HG03460 (cell line): Measurements from ENCODE around the gene TRAK2.
"Not testable (repeated sequence)": the region's sequence is repeated elsewhere in the genome, so short reads cannot be mapped to it uniquely, and the experiment has no call there.

ENCODE experiments used
- ATAC-seq: cut with Tn5 transposase; IDR thresholded peaks from one replicate; pipeline ENCODE4 v1.9.1; 2021; ENCODE audit not compliant: unreplicated experiment

The TRAK2 gene, protein sequence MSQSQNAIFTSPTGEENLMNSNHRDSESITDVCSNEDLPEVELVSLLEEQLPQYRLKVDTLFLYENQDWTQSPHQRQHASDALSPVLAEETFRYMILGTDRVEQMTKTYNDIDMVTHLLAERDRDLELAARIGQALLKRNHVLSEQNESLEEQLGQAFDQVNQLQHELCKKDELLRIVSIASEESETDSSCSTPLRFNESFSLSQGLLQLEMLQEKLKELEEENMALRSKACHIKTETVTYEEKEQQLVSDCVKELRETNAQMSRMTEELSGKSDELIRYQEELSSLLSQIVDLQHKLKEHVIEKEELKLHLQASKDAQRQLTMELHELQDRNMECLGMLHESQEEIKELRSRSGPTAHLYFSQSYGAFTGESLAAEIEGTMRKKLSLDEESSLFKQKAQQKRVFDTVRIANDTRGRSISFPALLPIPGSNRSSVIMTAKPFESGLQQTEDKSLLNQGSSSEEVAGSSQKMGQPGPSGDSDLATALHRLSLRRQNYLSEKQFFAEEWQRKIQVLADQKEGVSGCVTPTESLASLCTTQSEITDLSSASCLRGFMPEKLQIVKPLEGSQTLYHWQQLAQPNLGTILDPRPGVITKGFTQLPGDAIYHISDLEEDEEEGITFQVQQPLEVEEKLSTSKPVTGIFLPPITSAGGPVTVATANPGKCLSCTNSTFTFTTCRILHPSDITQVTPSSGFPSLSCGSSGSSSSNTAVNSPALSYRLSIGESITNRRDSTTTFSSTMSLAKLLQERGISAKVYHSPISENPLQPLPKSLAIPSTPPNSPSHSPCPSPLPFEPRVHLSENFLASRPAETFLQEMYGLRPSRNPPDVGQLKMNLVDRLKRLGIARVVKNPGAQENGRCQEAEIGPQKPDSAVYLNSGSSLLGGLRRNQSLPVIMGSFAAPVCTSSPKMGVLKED

GRCh38 chr2:201451292-201452057 lies at the start of gene TRAK2, which contains the start of gene STRADB:
TRAK2 (minus strand) TSS chr2:201451458; CDS start chr2:201420507, 30,951 bp downstream.
STRADB (plus strand) TSS chr2:201451740; CDS start chr2:201454841, 3,101 bp downstream.
- ATAC-seq = peak; percentile 96

DNA sequence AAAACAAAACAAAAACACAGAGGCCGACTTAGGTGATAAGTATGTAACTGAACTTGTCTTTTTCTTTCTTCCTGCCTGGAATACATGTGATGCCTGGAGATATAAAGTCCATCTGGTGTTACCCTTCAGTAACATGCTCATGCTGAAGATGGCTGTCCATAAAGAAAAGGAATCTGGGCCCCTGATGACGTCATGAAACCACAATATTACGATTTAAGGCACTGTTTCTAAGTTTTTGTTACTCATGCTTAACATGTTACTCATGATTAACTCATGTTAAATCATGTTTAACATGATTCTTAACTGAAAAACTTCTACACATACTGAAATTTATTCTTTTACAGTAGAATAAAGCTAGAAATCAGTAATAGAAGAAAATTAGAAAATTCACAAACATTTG lies 49.3 kb upstream of the TRAK2 start:
- no peak for ATAC-seq

GRCh38 chr2:201496785-201497184 lies 45.5 kb upstream of the TRAK2 start:
- ATAC-seq = no peak

DNA sequence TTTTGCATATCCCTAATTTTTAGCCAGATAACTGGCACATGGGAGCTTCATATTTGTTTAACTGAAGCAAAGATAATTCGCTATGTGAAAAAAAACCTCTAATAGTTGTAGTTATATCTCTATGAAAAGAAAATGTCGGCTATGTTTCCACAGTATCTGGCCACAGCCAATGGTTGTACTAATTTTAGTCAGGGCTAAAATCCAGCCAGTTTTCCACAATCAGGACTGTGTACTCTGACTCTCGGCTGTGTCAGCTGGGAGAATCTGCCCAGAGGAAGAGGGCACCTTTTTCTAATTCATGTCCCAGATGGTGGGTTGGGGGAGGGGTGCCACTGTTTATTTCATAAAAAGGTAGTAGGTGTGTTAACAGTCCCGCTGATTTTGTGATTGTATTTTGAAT lies 39.0 kb upstream of the TRAK2 start:
- no peak for ATAC-seq

DNA sequence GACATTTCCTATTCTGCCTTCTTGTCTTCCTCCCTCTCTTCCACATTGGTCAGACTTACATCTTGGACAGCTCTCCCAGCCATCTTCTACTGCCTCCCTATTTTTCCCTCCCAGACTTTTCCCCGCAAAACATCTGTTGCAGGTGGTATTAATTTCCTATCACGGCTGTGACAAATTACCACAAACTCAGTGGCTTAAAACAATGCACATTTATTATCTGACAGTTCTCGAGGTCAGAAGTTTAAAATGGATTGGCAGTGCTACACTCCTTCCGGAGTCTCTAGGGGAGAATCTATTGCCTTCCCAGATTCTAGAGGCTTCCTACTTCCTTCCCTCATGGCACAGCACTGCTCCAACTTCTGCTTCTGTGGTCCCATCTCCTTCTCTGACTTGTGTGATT lies 33.5 kb upstream of the TRAK2 start:
- no peak for ATAC-seq

DNA sequence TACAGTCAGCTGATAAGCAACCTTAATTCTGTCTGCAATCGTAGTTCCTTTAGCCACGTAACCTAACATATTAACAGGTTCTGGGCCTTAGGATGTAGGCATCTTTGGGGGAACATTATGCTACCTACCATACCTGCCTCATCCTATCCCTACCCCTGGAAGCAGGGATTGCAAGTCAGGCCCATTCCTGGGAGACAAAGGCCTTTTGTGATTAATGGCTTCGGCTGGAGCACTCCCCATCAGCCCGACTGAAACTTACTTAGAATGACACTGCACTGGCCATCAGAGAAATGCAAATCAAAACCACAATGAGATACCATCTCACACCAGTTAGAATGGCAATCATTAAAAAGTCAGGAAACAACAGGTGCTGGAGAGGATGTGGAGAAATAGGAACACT lies 32.5 kb upstream of the TRAK2 start:
- not testable (repeated sequence) for ATAC-seq

GRCh38 chr2:201483342-201483741 lies 32.1 kb upstream of the TRAK2 start:
- ATAC-seq = no peak

DNA sequence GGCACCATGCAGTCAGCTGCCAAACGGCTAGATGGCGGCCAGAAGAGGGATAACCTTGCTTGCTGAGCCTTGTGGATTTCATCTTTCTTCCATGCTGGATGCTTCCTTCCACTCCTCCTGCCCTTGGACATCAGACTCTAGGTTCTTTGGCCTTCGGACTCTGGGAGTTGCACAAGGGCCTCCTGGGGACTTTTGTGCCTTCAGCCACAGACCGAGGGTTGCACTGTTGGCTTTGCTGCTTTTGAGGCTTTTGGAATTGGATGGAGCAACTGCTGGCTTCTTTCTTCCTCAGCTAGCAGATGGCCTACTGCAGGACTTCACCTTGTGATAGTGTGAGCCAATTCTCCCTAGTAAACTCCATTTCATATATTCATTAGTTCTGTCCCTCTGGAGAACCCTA lies 31.3 kb upstream of the TRAK2 start:
- no peak for ATAC-seq

GRCh38 chr2:201472411-201472810 lies 21.2 kb upstream of the TRAK2 start:
- ATAC-seq = no peak

DNA sequence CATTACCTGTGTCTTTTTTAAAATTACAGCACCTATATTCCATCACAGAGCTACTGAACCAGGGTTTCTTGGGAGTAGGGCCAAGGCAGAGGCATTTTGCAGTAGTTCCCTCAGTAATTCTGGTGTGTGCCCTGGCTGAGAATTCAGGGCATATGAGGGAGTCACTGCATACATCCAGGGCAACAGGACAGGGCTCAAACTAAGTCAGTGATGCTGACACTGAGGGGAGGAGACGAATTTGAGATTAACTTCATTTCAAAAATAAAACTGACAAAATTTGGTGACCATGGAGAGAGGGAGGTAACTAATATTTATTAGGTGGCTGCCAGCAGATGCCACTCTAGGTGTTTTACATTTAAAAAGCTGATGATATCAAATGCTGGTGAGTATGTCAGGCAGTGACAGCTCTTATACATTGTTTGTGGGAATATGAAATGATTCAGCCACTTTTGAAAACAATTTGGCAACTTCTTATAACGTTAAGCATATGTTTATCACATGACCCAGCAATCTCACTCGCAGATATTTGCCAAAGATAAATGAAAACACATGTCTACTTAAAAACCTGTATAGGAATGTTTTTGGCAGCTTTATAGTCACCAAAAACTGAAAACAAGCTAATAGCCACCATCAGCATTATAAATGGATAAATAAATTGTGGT lies 20.6 kb upstream of the TRAK2 start:
- no peak for ATAC-seq

DNA sequence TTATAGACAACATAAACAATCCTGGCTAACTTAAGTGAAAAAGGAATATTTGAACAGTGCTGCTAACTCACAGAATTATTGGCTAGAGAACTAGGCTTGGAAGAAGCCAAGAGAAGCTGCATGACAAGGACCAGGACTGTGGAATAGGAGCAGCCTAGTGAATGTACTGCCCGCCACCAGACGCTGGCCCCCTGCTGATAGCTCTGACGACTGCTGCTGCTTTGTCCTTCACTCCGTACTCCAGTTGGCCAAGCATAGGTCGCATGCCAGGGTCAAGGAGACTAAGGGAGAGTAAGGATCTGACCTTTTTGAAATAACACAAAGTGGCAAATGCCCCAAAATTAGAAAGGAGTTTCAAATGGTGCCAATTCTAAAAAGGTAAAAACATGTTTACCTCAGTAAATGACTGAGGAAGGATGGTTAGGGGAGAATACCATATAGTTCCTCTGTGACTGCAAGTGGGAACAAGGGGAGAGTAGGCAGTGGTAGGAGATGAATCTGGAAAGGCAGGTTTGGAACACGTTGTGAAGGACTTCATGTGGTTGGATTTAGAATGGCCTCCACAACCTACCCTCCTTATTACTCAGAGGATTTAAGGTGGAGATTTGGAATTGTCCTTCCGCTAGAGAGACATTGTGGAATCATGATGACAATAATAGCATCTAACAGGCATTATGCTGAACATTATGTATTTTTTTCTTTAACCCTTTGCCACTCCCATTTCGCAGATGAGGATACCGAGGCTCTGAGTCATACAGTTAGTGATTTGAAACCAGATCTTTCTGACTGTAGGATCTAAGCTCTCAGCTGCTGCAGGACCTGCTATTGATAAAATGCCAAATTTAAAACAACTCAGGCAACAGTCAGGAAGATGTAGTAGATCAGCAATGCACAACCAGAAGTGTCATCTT lies 19.8 kb upstream of the TRAK2 start:
- ATAC-seq = no peak

DNA sequence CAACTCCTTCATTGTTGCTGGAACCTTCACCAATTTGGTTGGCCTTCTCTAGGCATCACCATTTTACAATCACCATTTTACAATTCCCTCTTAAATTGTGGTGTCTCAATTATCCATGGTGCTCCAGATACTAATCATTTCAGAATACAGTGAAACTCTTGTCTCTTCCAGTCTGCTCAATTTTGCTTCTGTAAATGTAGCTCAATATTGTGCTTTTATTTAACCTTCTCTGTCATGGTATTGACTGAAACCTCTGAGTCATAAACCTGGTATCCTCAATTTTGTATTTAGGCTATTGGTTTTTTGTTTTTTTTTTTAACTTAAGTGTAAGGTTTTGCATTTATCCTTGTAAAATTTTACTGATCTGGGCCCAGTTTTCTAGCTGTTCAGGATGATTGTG lies 16.4 kb upstream of the TRAK2 start:
- ATAC-seq = no peak

DNA sequence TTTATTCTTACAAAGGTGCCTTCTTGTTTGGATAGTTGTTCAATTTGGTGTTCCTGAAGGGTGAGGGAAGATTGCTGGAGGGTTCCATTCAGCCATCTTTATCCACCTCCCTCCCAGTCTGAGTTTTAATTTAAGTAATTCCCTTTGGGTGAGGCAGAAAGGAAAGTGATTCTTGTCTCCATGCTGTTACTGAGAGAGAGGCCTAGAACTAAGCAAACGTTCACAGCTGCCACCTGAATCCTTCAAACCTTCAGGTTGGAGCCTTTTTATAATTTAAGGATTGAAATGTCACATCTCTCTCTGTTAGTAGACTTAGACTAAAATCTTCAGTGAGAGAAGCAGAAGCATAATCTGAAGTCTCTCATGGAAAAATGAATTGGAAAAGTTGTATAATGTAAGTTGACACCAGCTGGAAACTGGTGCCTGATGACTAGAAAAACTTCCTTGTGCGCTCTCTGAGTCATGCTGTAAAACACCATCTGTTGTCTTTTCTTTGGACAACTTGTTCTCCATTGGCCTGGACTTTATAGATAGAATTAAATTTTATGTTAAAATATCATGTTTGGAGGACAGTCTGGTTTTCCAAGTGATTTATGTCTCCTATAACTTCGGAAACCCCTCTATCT lies 14.9 kb upstream of the TRAK2 start:
- no peak for ATAC-seq

GRCh38 chr2:201465524-201465971 lies 14.3 kb upstream of the TRAK2 start:
- no peak for ATAC-seq

DNA sequence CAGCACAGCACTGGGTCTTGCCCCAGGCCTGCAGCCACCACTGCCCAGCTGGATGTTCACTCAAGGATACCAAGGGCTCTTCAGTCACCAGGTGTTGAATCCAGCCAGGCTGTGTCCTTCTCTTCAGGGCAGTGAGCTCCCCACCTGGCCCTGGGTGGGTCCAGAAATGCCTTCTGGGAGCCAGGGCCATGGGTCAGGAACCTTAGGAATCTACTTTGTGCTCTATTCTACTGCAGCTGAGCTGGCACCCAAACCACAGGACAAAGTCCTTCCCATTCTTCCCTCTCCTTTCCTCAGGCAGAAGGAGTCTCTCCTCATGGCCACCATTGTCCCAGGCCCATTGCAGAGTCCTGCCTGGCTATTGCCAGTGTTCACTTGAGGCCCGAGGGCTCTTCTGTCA lies 13.3 kb upstream of the TRAK2 start:
- no peak for ATAC-seq

DNA sequence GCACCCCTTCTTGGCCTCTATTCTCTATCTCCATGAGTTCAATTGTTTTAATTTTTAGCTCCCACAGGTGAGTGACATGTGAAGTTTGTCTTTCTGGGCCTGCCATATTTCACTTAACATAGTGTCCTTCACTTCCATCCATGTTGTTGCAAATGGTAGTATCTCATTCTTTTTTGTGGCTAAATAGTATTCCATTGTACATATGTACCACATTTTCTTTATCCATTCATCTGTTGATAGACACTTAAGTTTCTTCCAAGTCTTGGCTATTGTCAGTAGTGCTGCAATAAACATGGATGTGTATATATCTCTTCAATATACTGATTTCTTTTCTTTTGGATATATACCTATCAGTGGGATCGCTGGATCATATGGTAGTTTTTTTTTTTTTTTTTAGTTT lies 9.3 kb upstream of the TRAK2 start:
- ATAC-seq = no peak

DNA sequence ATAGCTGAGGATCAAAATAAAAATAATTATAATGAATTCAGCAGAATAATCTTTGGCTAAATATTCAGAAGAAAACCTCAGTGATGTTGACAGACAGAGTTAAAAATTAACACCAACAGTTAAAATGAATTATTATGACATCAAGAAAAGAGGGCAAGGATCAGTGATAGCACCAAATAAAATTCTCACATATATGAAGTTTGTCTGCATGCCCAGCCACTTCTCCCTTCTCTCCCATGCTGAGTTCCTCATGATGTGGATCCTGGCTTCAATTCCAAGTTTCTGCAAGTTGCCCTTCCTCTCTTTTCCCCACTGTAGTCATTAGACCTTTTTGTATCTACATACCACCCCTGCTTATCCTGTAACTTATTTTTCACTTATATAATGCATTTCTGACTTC lies 7.1 kb upstream of the TRAK2 start:
- ATAC-seq = no peak

DNA sequence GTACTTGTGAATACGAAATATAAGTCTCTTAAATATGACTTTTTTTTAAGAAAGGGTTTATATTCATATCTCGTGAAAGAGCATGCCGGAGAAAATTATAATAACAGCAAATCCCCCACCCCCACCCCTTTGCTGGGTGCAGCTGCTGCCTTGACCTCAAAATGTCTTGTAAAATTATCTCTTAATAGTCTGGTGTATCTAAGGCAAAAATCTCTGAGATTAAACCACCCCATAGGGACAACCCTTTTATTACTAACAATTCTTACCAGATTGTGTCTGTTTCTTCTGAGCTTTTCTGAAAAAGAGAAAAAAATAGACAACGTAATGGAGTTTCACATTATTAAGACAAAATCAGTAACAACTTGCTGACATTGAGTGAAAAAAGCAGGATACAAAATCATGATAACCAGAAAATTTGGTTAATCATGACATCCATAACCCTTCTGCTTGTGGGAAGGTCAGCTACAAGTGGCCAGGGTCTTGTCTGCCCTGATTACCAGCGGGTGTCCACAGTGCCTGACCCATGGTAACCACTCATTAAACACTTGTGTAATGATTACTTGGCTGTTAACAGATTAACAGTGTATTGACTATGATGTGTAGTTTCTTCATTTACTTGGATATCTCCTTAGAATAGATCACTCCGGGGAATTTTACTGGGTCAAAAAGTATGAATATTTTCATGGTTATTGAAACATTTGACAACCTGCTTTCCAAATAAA lies 1.8 kb upstream of the TRAK2 start:
- no peak for ATAC-seq
